GM18870 (cell line): Measurements from ENCODE around the gene HOMER3.

Experiments used
- ATAC-seq: cut with Tn5 transposase; IDR thresholded peaks from one replicate; pipeline ENCODE4 v1.9.1; 2021; ENCODE audit warnings: moderate library complexity; ENCODE audit not compliant: unreplicated experiment

HOMER3 gene

DNA sequence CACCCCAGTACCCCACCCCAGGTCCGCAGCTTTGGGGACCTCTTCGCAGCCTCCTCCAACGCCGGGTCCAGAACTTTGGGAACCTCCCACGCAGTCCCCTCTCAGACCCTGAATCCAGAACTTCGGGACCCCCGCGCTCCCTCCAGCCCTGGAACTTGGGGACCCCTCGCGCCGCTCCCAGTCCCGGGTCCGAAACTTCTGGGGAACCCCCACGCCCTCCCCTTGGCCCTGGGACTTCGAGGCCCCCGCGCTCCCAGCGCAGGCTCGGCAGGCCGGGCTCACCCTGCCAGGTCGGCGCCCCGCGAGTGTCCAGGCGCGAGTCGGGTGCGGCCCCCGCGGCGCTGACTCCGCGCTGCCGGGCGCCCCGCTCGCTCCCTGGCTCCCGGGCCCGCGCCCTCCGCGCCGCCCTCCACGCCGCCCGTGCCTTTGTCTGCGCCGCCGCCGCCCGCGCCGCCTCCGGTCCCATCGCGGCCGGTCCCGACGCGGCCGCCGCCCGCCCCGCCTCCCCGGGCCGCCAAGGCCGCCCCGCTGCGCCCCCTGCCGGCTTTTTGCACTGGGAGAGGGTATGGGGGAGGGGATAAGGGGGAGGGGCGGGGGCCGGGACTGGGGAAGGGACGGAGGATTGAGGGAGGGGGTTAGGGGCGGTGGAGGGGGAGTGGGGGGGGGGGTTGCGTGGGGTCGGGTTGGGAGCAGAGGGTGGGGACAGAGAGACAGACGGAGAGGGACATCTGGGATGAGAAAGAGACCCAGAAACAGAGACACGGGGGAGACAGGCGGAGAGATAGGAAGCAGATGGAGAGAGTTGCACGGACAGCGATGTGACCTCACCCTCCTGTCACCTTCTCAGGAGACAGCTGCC is at the start of gene HOMER3:
HOMER3 (minus strand) TSS at position 449 of the 859 bp plus-strand sequence. CDS start 2,235 bp downstream, outside the sequence.
- ATAC-seq: no peak

GRCh38 chr19:18990128-18990708 is 49.2 kb upstream of the HOMER3 start:
- ATAC-seq: no peak

- ATAC-seq: no peak
Observed at GRCh38 chr19:18989316-18989715, 48.3 kb upstream of the HOMER3 start.

GRCh38 chr19:18987456-18987855 is 46.4 kb upstream of the HOMER3 start:
- no peak for ATAC-seq

GRCh38 chr19:18985257-18985656 is 44.2 kb upstream of the HOMER3 start:
- no peak for ATAC-seq

DNA sequence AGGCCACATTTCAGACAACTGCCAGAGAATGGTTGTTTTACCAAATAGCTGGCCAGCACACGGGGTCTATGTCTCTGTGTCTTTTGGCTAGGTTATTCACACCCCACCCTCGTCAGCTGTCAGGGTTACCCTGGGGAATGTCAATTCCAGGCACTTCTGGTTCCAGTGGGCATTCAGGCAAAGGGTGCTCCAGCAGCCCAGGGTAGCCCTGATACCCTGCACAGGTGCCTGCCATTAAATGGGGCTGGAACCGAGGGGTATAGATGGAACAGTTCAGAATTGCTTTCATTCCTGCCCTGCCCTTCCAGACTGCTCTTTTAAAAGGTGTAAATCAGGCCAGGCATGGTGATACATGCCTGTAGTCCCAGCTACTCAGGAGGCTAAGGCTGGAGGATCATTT is 43.2 kb upstream of the HOMER3 start:
- no peak for ATAC-seq

DNA sequence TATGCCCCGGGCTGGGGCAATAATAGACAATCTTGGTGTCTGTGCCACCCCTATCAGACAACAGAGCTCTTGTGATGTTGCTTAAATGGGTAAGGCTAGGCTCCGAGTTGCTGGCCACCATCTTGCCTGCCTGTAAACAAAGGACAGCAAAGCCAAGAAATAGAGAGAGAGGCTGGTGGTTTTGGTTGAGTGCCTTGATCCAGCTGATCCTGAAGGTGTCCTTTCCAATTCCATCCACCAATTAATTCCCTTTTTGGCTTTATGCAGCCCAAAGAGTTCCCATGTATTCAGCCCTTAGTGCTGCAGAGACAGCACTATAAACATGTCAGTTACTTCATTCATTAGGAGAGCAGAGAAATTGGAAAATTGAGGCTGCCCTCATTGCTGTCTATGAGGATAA is 41.7 kb upstream of the HOMER3 start:
- ATAC-seq: no peak

DNA sequence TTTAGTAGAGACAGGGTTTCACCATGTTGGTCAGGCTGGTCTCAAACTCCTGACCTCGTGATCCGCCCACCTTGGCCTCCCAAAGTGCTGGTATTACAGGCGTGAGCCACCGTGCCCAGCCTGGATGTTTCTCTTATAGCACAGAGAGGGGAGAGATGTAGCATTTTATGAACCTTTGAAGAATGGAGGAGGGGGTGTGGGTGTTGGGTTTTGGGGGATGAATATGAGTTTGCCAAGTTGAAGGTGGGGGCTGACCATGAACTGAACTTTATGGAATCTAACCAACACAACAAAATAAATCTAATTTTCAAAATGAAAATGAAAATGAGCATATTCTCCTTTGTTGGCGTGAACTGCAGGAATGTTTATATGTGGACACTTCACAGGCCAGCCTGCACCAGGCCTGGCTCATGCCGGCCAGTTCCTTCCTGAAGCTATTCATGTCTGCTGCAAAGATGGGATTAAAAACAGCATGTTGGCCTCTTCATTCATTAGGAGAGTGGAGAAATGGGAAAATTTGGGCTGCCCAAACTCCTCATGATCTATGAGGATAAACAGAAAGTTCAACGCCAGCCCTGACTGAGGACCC is 39.5 kb upstream of the HOMER3 start:
- no peak for ATAC-seq

- ATAC-seq: no peak
Observed at GRCh38 chr19:18978616-18979015, 37.6 kb upstream of the HOMER3 start.

- no peak for ATAC-seq
Observed at GRCh38 chr19:18975869-18976268, 34.9 kb upstream of the HOMER3 start.

- no peak for ATAC-seq
Observed at GRCh38 chr19:18975011-18975410, 34.0 kb upstream of the HOMER3 start.

DNA sequence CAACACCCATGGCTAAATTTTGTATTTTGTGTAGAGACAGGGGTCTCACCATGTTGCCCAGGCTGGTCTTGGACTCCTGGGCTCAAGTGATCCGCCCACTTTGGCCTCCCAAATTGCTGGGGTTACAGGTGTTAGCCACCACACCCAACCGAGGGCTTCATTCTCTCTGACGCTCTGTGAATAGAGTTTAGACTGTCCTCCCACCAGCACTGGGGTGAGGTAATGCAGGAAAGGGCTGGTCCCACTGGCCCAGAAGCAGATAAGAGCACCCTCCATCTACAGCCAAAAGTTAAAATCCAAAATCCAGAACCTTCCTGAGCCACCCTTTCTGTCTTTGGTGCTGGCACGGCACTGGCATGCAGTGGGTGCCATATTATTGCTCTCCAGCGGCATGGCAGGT is 31.8 kb upstream of the HOMER3 start:
- ATAC-seq: no peak

DNA sequence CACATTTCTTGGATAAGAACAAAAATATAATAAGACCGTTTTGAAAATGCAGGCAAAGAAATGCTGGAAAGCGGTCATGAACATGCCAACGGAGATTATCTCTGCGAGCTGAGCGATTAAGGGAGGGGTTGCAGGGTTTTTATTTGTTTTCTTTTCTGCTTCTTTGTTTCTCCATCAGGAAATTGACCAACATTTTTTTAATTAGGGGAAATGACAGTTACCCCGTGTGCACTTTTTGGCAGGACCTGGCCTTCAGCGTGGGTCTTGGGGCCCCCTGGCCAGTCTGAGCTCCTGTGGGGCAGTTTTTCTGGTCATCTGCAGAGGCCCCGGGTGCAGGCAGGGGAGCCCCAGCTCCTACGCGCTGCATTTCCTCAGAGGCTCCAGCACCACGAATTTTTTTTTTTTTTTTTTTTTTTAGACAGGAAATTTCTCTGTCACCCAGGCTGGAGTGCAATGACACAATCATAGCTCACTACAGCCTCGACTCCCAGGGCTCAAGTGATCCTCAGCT is 31.3 kb upstream of the HOMER3 start:
- no peak for ATAC-seq

- ATAC-seq: no peak
Observed at GRCh38 chr19:18969931-18970659, 29.1 kb upstream of the HOMER3 start.

DNA sequence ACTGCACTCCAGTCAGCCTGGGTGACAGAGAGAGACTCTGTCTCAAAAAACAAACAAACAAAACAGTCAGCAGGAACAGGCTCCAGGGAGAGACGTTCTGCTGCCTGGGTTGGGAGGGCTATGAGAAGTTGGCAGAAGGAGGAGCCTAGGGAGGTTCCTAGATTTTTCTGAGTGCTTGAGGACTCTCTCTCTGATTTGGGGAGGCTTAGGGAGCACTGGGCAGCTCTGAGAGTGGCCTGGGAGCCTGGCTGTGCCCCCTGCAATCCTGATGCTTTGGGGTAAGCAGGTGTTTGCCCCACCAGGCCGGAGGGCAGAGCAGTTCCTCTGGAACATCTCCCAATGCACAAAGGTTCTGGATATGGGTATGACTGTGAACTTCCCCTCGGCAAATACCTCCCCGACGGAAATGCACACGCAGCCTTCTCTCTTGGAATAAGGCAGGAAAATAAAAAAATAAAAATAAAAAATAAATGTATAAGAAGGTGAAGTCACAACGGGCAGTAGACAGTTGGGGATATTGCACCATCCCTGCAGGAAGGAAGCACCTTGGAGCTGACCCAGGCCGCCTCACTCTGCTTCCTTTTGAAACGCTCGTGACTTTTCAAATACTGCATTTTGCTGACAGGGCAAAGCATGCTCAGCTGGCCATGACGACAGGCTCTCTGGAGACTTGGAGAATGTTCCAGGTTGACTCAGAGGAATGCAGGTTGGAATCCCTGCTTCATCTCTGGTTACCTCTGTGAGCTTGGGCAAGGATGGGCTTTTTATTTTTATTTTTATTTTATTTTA is 26.5 kb upstream of the HOMER3 start:
- no peak for ATAC-seq

- ATAC-seq: no peak
Observed at GRCh38 chr19:18966307-18966706, 25.3 kb upstream of the HOMER3 start.

DNA sequence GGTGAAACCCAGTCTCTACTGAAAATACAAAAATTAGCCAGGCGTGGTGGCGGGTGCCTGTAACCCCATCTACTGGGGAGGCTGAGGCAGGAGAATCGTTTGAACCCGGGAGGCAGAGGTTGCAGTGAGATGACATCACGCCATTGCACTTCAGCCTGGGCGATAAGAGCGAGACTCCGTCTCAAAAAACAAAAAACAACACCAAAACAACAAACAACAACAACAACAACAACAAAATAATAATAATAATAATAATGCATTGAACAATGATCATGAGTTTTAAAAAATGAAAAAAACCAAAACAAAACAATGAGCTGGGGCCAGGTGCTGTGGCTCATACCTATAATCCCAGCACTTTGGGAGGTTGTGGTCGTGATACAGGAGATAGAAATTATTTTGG is 23.1 kb upstream of the HOMER3 start:
- no peak for ATAC-seq

GRCh38 chr19:18961767-18962620 is 21.0 kb upstream of the HOMER3 start:
- no peak for ATAC-seq

DNA sequence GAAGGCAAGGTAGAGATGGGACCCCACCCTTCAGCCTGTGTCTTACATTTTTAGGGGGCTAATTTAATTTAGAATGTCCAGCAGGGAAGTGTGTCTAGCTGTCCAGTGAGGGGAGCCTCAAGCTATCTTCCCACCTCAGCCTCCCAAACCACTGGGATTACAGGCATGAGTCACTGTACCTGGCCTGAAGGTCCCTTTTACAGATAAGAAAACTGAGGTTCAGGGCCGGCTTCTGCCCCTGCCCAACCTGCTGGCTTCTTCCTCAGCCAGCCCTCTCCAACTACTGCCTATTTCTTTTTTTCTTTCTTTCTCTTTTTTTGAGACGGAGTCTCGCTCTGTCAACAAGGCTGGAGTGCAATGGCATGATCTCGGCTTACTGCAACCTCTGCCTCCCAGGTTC is 19.4 kb upstream of the HOMER3 start:
- ATAC-seq: no peak

GRCh38 chr19:18955042-18955441 is 14.0 kb upstream of the HOMER3 start:
- ATAC-seq: no peak
